Endothelial cell of umbilical vein (primary cell): ENCODE data around the gene CPNE5. TPM values are rescaled to one million over a fixed set of nuclear protein-coding genes. Genes with fewer than 3 reads are reported as not detected.

Experiments used
- BruUV-seq: library from RNA; stranded (reverse); fragments of 400-500 nt; replicated peaks from 2 replicates; lab custom pipeline; 2021; lab: Mats Ljungman, UMichigan
- CTCF ChIA-PET: fragments of 300-600, 350-600 bp; sonication (Branson Sonifier 250); formaldehyde crosslinking; loops from one replicate; lab custom pipeline; 2021; ENCODE audit warnings: antibody characterized with exemption, inconsistent platforms; lab: Charles Lee
- POLR2A ChIA-PET: fragments of 300-600, 350-600 bp; sonication (Branson Sonifier 250); formaldehyde crosslinking; loops from one replicate; lab custom pipeline; 2021; ENCODE audit warnings: antibody characterized with exemption, inconsistent platforms; lab: Charles Lee
- DNase-seq: peaks from one replicate; pipeline ENCODE4 v3.0.0-alpha.2; 2011; ENCODE audit warnings: low read depth, low spot score
- FAIRE-seq: peaks from 2 replicates; lab custom pipeline; 2011; peaks lifted over from hg19 to GRCh38; lab: Jason Lieb, UNC
- H2AFZ ChIP-seq: 2 replicates; pipeline ENCODE4 v1.6.0; 2012; ENCODE audit warnings: low read depth, low read length, control low read depth, inconsistent platforms
- H3K27ac ChIP-seq: 2 replicates; pipeline ENCODE4 v1.5.1; 2011; ENCODE audit warnings: low read depth, mild to moderate bottlenecking, control low read depth, low read length, moderate library complexity; ENCODE audit not compliant: insufficient read depth
- H3K27me3 ChIP-seq, 2 experiments: 2 replicates each; pipeline versions ENCODE4 v1.6.0 to v1.6.1; 2011; ENCODE audit warnings: low read length in 2 of 2, mixed read lengths in 1 of 2; ENCODE audit not compliant: control insufficient read depth in 2 of 2, insufficient read depth in 2 of 2
- H3K36me3 ChIP-seq, 2 experiments: 2 replicates in 1 of 2; 3 replicates in 1 of 2; pipeline ENCODE4 v1.5.1; 2011; ENCODE audit warnings: low read length in 2 of 2, mild to moderate bottlenecking in 1 of 2, moderate library complexity in 1 of 2; ENCODE audit not compliant: control insufficient read depth in 2 of 2, insufficient read depth in 2 of 2; ENCODE audit errors: extremely low read depth in 1 of 2
- H3K4me1 ChIP-seq: 3 replicates; pipeline ENCODE4 v1.5.1; 2011; ENCODE audit warnings: mild to moderate bottlenecking, low read length; ENCODE audit not compliant: control insufficient read depth, insufficient read depth; ENCODE audit errors: extremely low read depth
- H3K4me2 ChIP-seq: 2 replicates; pipeline ENCODE4 v1.6.1; 2011; ENCODE audit warnings: low read length, control low read depth, mixed read lengths; ENCODE audit not compliant: insufficient read depth
- H3K4me3 ChIP-seq, 3 experiments: fragments of 200-600 bp in 1 of 3; sonication (generic), shearing (Covaris generic) in 1 of 3; replicated peaks in 1 of 3; 2 replicates each; pipeline ENCODE4 v1.5.1; 2011 to 2016; ENCODE audit warnings: control low read depth in 3 of 3, low read length in 3 of 3, mild to moderate bottlenecking in 2 of 3, inconsistent platforms in 1 of 3, low read depth in 1 of 3, moderate library complexity in 1 of 3; ENCODE audit not compliant: insufficient read depth in 1 of 3
- H3K79me2 ChIP-seq: 2 replicates; pipeline ENCODE4 v1.6.0; 2012; ENCODE audit warnings: low read length, inconsistent platforms; ENCODE audit not compliant: control insufficient read depth, insufficient read depth
- H3K9ac ChIP-seq: replicated peaks from 2 replicates; pipeline ENCODE3; 2011; ENCODE audit warnings: low read length, control low read depth; ENCODE audit not compliant: insufficient read depth; ENCODE audit errors: extremely low read depth
- H3K9me1 ChIP-seq: replicated peaks from 3 replicates; pipeline ENCODE4 v1.6.0; 2011; ENCODE audit warnings: mild to moderate bottlenecking, low read length; ENCODE audit not compliant: control insufficient read depth, insufficient read depth; ENCODE audit errors: extremely low read depth
- H3K9me3 ChIP-seq: replicated peaks from 2 replicates; pipeline ENCODE4 v1.5.1; 2012; ENCODE audit warnings: low read length, inconsistent platforms; ENCODE audit not compliant: control insufficient read depth, insufficient read depth
- H4K20me1 ChIP-seq: replicated peaks from 2 replicates; pipeline ENCODE3; 2011; ENCODE audit warnings: mild to moderate bottlenecking, low read length; ENCODE audit not compliant: control insufficient read depth, insufficient read depth; ENCODE audit errors: extremely low read depth
- EZH2 ChIP-seq: IDR thresholded peaks from 2 replicates; pipeline ENCODE4 v1.6.1; 2012; ENCODE audit warnings: borderline replicate concordance, low read depth, mild to moderate bottlenecking, moderate library complexity, low read length, inconsistent platforms; ENCODE audit not compliant: severe bottlenecking
- FOS ChIP-seq: IDR thresholded peaks from 2 replicates; pipeline ENCODE4 v1.6.1; 2011; ENCODE audit warnings: mild to moderate bottlenecking, low read length, moderate library complexity, borderline replicate concordance; ENCODE audit not compliant: insufficient read depth
- GATA2 ChIP-seq: IDR thresholded peaks from 2 replicates; pipeline ENCODE4 v1.7.0; 2011; ENCODE audit warnings: low read depth, mild to moderate bottlenecking, moderate library complexity, mixed read lengths, low read length; ENCODE audit not compliant: insufficient read length, insufficient read depth
- JUN ChIP-seq: IDR thresholded peaks from 2 replicates; pipeline ENCODE4 v1.6.1; 2011; ENCODE audit warnings: borderline replicate concordance, low read depth; ENCODE audit not compliant: insufficient read length, insufficient read depth
- MAX ChIP-seq: IDR thresholded peaks from 2 replicates; pipeline ENCODE4 v1.6.1; 2011; ENCODE audit not compliant: insufficient read depth, insufficient read length
- MYC ChIP-seq: IDR thresholded peaks from one replicate; pipeline ENCODE4 v1.6.1; 2011; ENCODE audit warnings: mild to moderate bottlenecking, low read depth, low read length
- POLR2A ChIP-seq: IDR thresholded peaks from 2 replicates; pipeline ENCODE4 v1.6.1; 2012; ENCODE audit warnings: low read depth, mild to moderate bottlenecking, control low read depth, low read length
- POLR2AphosphoS5 ChIP-seq: IDR thresholded peaks from 2 replicates; pipeline ENCODE4 v1.6.1; 2012; ENCODE audit warnings: low read depth, mild to moderate bottlenecking, control low read depth, low read length, moderate library complexity; ENCODE audit not compliant: insufficient read depth
- dilution Hi-C: fragments of 300-500 bp; cut with MboI; formaldehyde crosslinking; loops from one replicate; pipeline ENCODE4 v1.15.0; 2019; ENCODE audit warnings: low sequenced_read_pairs; ENCODE audit not compliant: extremely low pct_ligation_motif_present
- intact Hi-C: fragments of 100-400 bp; cut with micrococcal nuclease; formaldehyde crosslinking; loops from one replicate; pipeline ENCODE4 v1.10.0; 2022
- polyA plus RNA-seq, 4 experiments: library from polyadenylated mRNA; depleted of rRNA in 3 of 4; stranded (reverse) in 3 of 4; unstranded in 1 of 4; fragments of >200 nt; gene quantifications; 2 replicates each; pipeline versions ENCODE4 v1.2.1 to v1.2.3, GENCODE V29; 2011 to 2012; ENCODE audit warnings: missing spikeins in 1 of 4
- total RNA-seq: library from RNA; stranded (reverse); gene quantifications from 2 replicates; pipeline ENCODE4 v1.2.3, GENCODE V29; 2021
- TF ChIP-seq, protein P1 (sequence below), 2 donors: IDR thresholded peaks; 1 replicate in 1 of 2; 2 replicates in 1 of 2; pipeline ENCODE4 v1.5.1; 2011; ENCODE audit warnings: low read length in 2 of 2, mild to moderate bottlenecking in 2 of 2, moderate library complexity in 2 of 2, control low read depth in 1 of 2, inconsistent platforms in 1 of 2, low read depth in 1 of 2; ENCODE audit not compliant: insufficient read depth in 1 of 2; ENCODE audit errors: extremely low read depth in 1 of 2

CPNE5 gene
- total and polyA plus RNA-seq, 2 donors (not counting 3 experiments of a cell fraction or from before 2014, with no cell fraction given), result 18.8 to 49.4 TPM

- Histone ChIP-seq H3K4me3 (no peak overlapping the region), H2AFZ (no peak overlapping the region), H3K79me2 (no peaks in the 10 kb centered on the region), H3K9me3 (no peaks in the 10 kb centered on the region), H3K9me1 (no peaks in the 10 kb centered on the region), H4K20me1 (no peaks in the 10 kb centered on the region), H3K27me3 (no peaks in the 10 kb centered on the region), H3K27ac (no peak overlapping the region), H3K4me2 (no peak overlapping the region), H3K4me1 (no peaks in the 10 kb centered on the region), H3K36me3 (no peaks in the 10 kb centered on the region), H3K9ac (no peak overlapping the region)
- dilution Hi-C loops, result no loop called here
- TF ChIP-seq MYC, result no peak
- TF ChIP-seq POLR2AphosphoS5, result no peak
- no peak for TF ChIP-seq FOS
- TF ChIP-seq POLR2A, result no peak
- no peak for TF ChIP-seq JUN
- no peak for TF ChIP-seq MAX
- no peak for TF ChIP-seq GATA2
- TF ChIP-seq, protein P1, sequence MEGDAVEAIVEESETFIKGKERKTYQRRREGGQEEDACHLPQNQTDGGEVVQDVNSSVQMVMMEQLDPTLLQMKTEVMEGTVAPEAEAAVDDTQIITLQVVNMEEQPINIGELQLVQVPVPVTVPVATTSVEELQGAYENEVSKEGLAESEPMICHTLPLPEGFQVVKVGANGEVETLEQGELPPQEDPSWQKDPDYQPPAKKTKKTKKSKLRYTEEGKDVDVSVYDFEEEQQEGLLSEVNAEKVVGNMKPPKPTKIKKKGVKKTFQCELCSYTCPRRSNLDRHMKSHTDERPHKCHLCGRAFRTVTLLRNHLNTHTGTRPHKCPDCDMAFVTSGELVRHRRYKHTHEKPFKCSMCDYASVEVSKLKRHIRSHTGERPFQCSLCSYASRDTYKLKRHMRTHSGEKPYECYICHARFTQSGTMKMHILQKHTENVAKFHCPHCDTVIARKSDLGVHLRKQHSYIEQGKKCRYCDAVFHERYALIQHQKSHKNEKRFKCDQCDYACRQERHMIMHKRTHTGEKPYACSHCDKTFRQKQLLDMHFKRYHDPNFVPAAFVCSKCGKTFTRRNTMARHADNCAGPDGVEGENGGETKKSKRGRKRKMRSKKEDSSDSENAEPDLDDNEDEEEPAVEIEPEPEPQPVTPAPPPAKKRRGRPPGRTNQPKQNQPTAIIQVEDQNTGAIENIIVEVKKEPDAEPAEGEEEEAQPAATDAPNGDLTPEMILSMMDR (IDR thresholded peaks at IDR 0.05; ENCODE audit: extremely low read depth in 1 of 2, insufficient read depth in 1 of 2, low read depth in 1 of 2, low read length in 2 of 2), result no peak
- no peak for TF ChIP-seq EZH2
- FAIRE-seq (peak; percentile 68), DNase-seq (no peak)
- BruUV-seq, result no TSS peak
- ChIA-PET CTCF (no interaction called here), POLR2A (no interaction called here)
- intact Hi-C loops, result no loop called here
Measured at GRCh38 chr6:36702656-36703055, 136.6 kb downstream of the CPNE5 start.
